ENCODE measurements around the gene CAMTA1.

Gene CAMTA1

GRCh38 chr1:7517611-7518330, 732.5 kb downstream of the CAMTA1 start:
- DNase-seq (ENCODE audit: low spot score): no peak

- no peak for DNase-seq (ENCODE audit: low spot score)
Measured at GRCh38 chr1:7518411-7518810, 733.2 kb downstream of the CAMTA1 start.

DNA sequence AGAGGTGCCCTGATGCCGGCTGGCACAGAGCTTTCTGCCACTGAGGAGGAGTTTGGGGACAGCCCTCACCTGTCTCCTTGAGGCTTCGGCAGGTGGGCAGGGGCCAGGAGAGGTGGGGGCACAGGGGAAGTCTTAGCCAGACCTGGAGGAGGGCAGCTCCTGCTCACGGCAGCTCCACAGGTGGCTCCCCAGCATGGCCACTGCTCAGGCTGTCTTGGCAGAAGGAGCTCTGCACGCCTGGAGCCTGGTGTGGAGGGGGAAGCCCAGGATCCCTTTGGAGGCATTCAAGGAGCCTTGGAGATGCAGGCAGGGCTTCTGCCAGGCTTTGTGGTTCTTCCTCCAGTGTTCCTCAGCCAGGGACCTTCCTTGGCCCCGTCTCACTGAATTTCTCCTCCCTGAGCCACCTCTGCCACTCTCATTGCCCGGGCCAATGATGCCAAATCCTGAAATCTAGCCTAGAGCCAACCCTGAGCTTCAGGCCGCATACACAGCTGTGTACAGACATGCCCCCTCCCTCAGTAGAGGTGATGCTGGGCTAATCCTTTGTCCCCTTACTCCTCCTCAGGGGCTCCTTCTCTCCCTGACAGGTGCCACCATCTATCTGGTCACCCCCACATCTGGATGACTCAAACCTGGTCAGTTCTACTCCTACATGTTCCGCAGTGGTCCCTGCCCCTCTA, 734.1 kb downstream of the CAMTA1 start:
- no peak for DNase-seq (ENCODE audit: low spot score)

- no peak for DNase-seq (ENCODE audit: low spot score)
Measured at GRCh38 chr1:7519861-7520395, 734.7 kb downstream of the CAMTA1 start.

- no peak for DNase-seq (ENCODE audit: low spot score)
Measured at GRCh38 chr1:7520496-7520895, 735.2 kb downstream of the CAMTA1 start.

DNA sequence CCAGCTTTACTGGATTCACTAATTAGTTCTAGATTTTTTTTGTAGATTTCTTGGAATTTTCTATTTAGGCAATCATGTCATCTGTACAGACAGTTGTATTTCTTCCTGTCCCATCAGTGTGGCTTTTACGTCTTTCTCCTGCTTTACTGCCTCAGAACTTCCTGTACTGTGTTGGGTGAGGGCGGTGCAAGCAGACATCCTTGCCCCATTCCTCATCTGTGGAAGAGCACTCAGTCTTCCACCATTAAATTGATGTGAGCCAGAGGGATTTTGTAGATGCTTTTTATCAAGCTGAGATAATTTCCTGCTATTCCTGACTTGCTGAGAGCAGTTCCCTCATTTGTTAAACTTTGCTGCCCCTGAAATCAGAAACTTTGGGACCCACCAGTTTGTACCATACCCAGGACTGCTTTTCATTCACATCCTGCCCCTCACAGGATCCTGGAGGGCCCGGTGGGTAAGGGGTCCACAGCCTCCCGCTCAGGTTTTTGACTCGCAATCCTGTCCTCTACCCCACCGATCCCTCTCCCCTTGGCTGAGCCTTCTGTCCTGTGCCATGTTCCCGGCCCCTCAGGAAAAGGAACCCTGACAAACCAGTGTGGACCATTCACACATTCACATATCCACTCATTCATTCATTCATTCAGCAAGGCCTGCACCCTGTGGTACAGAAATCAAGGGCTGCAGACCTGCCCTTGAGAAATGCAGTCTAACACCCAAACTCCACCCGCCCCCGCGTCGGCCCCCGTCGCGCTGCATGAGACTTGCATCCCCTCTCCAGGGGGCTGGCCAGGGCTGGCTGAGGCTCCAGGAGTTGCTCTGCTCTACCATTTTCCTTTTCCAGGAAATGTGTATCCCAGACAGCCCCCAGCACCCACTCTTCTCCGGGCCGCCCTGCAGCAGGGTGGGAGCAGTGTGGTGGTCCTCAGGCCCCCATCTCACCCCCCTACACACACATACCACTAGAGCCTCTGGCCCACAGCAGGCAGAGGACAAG, 739.4 kb downstream of the CAMTA1 start:
- DNase-seq (ENCODE audit: low spot score): no peak

- DNase-seq (ENCODE audit: low spot score): no peak
Measured at GRCh38 chr1:7525338-7526063, 740.2 kb downstream of the CAMTA1 start.

- no peak for DNase-seq (ENCODE audit: low spot score)
Measured at GRCh38 chr1:7526196-7526866, 741.1 kb downstream of the CAMTA1 start.

GRCh38 chr1:7526867-7527732, 741.8 kb downstream of the CAMTA1 start:
- DNase-seq (ENCODE audit: low spot score): no peak

DNA sequence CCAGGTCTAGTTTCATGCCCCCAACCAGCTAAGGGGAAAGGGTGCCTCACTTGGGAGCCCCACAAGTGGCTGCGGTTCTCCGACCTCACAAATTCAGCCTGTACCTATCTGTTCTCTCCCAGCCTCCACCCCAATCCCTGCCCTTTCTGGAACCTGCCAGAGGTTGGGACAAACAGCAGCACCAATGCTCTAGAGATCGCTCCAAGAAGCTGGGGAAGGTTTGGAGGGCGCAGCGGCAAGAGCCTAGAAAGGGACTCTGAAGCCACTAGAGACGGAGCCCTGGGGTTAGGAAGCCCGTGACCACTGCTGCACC, 742.4 kb downstream of the CAMTA1 start:
- DNase-seq (ENCODE audit: low spot score): no peak

DNA sequence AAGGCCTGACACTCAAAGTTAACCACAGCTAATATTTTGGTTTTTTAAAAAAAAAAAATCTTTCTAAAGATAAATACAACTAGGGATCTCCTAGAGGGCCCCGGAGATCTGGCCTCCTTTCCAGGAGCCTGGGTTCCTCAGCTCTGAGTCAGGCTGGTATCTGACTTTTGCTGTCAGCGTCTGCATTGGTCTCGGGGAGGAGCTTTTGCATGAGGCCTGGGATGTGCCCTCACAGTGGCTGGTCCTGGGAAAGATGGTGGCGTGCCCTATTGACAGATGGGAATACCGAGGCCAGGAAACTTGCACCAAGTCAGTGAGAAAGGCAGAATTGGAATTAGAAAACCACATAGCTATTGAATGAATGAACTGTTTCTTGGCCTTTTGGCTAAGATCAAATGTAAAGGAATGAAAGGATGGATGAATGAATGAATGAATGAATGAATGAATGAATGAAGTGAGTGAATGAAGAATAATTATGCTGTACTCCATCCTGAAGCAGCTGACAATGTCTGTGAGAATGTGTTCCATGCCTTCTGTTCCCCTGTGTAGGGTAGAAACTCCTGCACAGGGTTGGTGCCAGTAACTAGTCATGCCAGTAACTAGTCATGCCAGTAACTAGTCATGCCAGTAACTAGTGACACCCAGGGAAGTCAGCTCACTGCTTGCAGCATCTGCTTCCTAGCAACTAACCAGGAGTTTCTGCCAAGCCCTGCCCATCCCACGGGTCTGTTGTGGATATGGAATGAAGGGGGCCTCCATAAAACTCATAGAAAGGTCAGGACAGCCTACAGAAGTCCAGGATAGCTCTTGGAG, 743.3 kb downstream of the CAMTA1 start:
- no peak for DNase-seq (ENCODE audit: low spot score)

- no peak for DNase-seq (ENCODE audit: low spot score)
Measured at GRCh38 chr1:7529917-7530316, 744.7 kb downstream of the CAMTA1 start.

DNA sequence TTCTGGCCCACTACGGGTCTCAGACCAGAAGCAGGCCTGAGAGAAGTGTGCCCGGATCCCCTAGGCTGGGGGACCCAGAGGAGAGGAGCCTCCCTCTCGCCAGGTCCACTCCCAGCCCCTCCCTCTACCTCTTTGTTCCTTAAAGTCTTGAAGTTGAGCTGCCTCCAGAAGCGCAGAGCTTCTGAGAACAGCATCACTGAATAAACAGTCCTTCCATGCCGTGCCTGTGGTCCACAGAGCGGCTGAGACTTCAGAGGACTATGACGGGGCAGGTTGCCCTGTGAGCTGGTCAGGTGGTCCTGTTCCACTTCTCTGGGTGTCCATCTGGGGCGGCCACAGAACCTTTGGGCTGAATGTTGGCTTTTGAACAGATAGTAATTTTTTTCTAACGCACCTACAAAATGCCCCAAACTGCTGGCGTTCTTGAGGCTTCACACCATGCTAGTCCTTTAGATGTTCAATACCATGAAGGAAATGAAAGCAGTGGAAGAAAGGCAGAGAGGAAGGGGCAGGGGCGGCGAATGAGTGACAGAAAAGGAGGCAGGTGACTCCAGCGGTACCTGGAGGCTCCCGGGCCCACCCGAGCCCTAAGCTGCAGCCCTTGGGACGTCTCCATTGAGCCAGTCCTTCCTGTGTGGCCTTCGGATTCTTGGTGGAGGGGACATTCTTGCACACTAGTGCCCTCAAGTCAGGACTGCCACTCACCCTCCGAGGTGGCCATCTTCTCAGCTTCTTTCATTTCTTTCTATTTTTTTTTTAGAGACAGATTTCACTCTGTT, 746.5 kb downstream of the CAMTA1 start:
- no peak for DNase-seq (ENCODE audit: low spot score)

GRCh38 chr1:7533006-7533405, 747.8 kb downstream of the CAMTA1 start:
- DNase-seq (ENCODE audit: low spot score): no peak

DNA sequence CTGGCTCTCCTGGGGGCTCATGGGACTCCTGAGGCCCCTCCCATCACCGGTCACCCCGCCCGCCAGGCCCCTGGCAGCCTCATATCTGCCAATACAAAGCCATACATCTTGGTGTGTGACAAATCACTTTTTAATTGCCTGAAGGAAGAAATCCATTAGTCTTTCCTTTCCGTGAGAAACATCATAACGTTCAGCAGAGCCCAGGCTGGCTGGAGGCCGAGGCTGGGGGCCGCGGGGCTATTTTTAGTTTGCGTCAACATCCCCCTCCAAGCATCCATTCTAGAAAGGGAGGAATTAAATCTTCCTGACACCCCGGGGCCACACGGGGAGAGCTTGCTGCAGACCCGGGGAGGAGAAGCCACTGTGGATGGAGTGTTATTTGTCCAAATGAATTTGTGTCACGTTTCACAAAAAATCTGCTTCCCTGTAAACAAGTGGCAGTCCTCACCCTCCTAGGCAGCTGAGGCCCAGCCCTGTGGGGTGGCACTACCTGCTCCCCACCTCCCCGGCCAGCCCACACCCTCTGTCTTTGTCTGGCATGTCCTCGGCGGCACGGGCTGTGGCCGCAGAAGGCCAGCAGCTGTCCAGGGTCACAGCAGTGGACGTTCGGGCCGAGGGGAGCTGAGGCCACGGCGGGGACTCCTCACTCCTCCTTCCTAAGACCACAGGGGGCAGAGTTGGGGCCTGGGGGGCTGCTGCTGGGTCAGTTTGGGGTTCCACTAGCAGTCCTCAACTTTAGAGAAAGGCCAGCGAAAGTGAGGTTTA, 749.0 kb downstream of the CAMTA1 start:
- DNase-seq (ENCODE audit: low spot score): no peak

DNA sequence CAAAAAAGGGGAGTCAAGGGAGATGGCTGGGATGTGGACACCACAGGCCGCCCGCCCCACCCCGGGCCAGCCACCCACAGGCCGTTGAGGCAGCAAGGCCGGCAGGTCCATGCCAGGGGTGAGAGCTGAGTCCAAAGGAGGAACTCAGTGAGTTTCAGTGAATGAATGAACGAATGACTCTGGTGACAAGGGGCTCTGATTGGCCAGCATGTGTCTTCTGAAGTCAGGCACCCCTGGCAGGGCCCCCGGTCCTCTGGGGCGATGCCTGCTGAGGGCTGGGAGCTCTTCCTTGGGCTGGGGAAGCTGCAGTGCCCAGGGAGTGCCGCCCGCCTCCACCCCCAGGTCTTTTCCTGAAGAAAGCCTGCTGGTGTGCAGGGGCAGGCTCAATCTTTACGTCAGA, 749.8 kb downstream of the CAMTA1 start:
- DNase-seq (ENCODE audit: low spot score): no peak

- no peak for DNase-seq (ENCODE audit: low spot score)
Measured at GRCh38 chr1:7535934-7536878, 751.0 kb downstream of the CAMTA1 start.

Data from pons (tissue), 1 donor.